ENCODE results near the gene NHERF1.

The NHERF1 gene

DNA sequence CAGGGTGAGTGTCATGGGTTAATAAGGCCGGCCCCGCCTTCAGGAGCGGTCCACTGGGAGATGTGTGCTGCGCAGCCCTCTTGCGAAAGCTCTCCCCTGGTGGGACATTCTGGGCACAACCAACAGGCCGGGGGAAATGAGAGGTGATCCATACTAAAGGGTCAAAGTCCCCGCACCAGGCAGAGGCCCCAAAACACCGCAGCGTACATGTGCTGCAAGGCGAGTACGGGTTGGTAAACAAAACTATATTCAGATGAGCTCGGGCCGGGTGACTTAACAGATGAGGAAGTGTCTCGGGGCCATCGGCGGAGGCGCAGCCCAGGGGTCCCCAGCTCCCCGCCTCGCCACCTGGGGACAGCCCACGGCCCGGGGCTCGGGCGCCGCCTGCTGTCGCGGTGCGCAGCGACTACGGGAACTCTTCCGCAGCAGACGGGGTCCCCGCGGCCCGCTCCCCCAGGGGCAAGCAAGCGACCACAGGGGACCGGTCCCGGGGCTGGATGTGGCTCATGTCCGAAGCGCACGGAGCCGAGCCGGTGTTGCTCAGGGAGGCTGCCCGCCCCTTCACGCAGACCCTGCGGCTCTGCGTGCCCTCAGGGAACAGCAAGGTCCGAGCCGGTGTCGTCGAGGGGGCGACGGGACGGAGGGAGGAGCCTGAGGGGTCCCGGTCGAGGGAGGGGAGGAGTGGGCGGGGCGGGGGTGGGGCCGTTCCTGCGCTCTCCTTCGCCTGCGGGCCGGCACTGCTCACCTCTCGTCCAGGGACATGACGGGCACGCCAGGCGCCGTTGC, 11.7 kb upstream of the NHERF1 start, which contains the start of gene RAB37:
TSS of gene RAB37 (plus strand) at position 744 of the 786 bp plus-strand sequence. CDS start at position 761, 17 bp downstream.
- no peak for TF ChIP-seq FOXP2 (optimal IDR thresholded peaks at IDR 0.05; ENCODE audit: borderline replicate concordance, extremely low read depth, extremely low read length, insufficient read depth)
- no peak for TF ChIP-seq TAF1 (IDR thresholded peaks at IDR 0.05; ENCODE audit: borderline replicate concordance, insufficient read depth, low read length)
- TF ChIP-seq, protein P1, sequence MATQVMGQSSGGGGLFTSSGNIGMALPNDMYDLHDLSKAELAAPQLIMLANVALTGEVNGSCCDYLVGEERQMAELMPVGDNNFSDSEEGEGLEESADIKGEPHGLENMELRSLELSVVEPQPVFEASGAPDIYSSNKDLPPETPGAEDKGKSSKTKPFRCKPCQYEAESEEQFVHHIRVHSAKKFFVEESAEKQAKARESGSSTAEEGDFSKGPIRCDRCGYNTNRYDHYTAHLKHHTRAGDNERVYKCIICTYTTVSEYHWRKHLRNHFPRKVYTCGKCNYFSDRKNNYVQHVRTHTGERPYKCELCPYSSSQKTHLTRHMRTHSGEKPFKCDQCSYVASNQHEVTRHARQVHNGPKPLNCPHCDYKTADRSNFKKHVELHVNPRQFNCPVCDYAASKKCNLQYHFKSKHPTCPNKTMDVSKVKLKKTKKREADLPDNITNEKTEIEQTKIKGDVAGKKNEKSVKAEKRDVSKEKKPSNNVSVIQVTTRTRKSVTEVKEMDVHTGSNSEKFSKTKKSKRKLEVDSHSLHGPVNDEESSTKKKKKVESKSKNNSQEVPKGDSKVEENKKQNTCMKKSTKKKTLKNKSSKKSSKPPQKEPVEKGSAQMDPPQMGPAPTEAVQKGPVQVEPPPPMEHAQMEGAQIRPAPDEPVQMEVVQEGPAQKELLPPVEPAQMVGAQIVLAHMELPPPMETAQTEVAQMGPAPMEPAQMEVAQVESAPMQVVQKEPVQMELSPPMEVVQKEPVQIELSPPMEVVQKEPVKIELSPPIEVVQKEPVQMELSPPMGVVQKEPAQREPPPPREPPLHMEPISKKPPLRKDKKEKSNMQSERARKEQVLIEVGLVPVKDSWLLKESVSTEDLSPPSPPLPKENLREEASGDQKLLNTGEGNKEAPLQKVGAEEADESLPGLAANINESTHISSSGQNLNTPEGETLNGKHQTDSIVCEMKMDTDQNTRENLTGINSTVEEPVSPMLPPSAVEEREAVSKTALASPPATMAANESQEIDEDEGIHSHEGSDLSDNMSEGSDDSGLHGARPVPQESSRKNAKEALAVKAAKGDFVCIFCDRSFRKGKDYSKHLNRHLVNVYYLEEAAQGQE (IDR thresholded peaks at IDR 0.05; ENCODE audit: insufficient read depth in 1 of 2, low read depth in 2 of 2, low read length in 2 of 2): no peak
- TF ChIP-seq POLR2AphosphoS5 (IDR thresholded peaks at IDR 0.05; ENCODE audit: low read depth, low read length): no peak
- TF ChIP-seq SIN3A (IDR thresholded peaks at IDR 0.05; ENCODE audit: borderline replicate concordance, insufficient read depth, low read length): no peak

DNA sequence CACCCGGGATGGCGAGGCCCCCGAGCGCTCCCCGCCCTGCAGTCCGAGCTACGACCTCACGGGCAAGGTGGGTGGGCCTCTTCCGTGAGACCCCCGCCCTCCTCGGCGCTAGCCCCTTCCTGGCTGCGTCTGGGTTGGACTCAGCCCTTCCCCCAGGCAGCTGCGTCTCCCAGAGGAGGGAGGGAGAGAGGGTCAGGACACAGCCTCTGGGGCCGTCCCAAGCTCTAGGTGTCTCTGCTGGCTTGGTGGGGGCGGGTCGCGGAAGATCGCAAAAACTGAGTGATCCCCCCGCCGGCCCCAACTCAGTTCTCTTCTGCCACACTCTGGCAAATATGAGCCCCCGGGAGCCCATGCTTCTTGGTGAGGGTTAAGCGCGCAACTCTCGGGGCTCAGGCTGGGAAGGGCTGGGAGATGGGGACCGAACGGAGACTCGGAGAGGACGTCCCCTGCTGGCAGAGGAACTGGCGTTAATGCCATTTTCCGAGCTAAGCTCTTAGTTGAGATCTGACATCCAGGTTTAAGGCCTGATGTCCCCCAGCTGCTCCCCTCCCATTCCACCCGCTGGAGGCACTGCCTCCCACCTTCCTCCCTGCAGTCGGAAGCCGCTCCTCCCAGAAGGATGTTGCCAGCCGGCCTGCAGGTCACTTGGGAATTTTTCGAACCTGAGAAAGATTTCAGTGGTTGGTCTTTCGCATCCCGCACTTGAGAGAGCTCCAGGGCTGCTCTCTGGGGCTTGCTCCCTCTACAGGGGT, 11.0 kb upstream of the NHERF1 start:
- TF ChIP-seq, protein P1 (IDR thresholded peaks at IDR 0.05; ENCODE audit: insufficient read depth in 1 of 2, low read depth in 2 of 2, low read length in 2 of 2): no peak
- TF ChIP-seq POLR2AphosphoS5 (IDR thresholded peaks at IDR 0.05; ENCODE audit: low read depth, low read length) (no peak), FOXP2 (optimal IDR thresholded peaks at IDR 0.05; ENCODE audit: borderline replicate concordance, extremely low read depth, extremely low read length, insufficient read depth) (no peak), TAF1 (IDR thresholded peaks at IDR 0.05; ENCODE audit: borderline replicate concordance, insufficient read depth, low read length) (no peak), SIN3A (IDR thresholded peaks at IDR 0.05; ENCODE audit: borderline replicate concordance, insufficient read depth, low read length) (no peak)

DNA sequence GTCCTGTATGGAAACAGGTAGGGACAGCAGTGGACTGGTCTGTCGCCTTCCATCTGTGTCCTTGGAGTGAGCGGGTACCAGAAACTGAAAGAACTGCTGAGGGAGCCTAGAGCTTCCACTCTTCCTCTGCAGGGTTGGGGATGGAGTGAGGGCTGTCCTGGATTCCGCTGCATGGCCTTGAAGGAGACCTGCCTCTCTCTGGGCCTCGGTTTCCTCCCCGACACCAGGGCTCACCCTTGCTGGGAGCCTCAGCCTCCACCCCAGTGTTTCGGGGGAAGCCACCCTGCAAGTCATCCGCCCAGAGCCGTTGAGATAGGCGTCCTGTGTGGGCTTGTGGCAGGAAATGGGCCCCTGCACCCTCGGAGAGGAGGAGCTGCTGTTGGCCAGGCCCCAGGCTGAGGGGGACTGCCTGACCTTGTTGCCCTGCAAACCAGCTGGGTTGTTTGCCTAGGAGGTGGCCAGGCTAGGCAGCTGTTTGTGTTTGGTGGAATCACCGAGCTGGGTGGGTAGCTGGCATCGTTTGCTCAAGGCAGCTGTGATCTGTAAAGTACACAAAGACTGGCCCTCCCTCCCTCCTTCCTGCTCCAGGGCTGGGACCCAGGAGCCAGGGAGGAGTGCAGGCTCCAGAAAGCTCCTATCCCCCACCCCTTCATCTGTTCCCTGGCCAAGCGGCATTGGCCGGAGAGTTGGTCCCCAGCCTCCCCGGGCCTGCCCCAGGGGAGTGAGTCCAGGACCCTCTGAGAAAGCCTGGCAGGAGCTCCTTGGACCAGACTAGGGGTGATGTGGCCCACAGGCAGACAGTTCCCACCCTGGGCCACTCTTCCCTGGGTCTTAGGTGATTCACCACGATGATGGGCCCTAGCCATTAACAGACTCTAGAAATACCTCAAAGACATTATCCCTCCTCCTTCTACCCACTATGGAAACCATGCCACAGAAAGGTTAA, 10.1 kb upstream of the NHERF1 start:
- TF ChIP-seq TAF1 (IDR thresholded peaks at IDR 0.05; ENCODE audit: borderline replicate concordance, insufficient read depth, low read length) (no peak), POLR2AphosphoS5 (IDR thresholded peaks at IDR 0.05; ENCODE audit: low read depth, low read length) (no peak), FOXP2 (optimal IDR thresholded peaks at IDR 0.05; ENCODE audit: borderline replicate concordance, extremely low read depth, extremely low read length, insufficient read depth) (no peak), SIN3A (IDR thresholded peaks at IDR 0.05; ENCODE audit: borderline replicate concordance, insufficient read depth, low read length) (no peak)
- TF ChIP-seq, protein P1 (IDR thresholded peaks at IDR 0.05; ENCODE audit: insufficient read depth in 1 of 2, low read depth in 2 of 2, low read length in 2 of 2): no peak

DNA sequence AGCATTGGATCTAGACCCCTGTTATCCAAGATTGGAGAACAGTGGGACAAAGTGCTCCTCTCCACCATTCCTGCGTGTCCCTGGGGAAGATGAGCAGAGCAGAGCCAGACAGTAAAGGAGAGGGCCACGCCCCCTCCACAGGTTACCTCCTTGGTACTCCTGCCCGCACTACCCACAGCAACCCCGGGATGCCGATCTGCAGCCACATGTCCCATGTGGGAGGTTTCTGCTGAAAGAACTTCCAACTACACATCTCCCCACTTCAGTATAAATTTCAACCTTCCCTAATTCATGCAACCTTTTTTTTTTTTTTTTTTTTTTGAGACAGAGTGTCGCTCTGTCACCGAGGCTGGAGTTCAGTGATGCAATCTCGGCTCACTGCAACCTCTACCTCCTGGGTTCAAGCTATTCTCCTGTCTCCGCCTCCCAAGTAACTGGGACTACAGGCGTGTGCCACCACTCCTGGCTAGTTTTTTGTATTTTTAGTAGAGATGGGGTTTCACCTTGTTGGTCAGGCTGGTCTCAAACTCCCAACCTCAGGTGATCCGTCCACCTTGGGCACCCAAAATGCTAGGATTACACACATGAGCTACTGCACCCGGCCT, 9.1 kb upstream of the NHERF1 start:
- TF ChIP-seq FOXP2 (optimal IDR thresholded peaks at IDR 0.05; ENCODE audit: borderline replicate concordance, extremely low read depth, extremely low read length, insufficient read depth) (no peak), POLR2AphosphoS5 (IDR thresholded peaks at IDR 0.05; ENCODE audit: low read depth, low read length) (no peak), TAF1 (IDR thresholded peaks at IDR 0.05; ENCODE audit: borderline replicate concordance, insufficient read depth, low read length) (no peak), SIN3A (IDR thresholded peaks at IDR 0.05; ENCODE audit: borderline replicate concordance, insufficient read depth, low read length) (no peak)
- TF ChIP-seq, protein P1 (IDR thresholded peaks at IDR 0.05; ENCODE audit: insufficient read depth in 1 of 2, low read depth in 2 of 2, low read length in 2 of 2): no peak
